NB4 (cell line): ENCODE data around the gene PBX3.

Experiments
- POLR2A ChIP-seq: IDR thresholded peaks from 2 replicates; pipeline ENCODE4 v1.6.1; 2011; ENCODE audit warnings: mild to moderate bottlenecking; ENCODE audit not compliant: insufficient read length; ENCODE audit errors: extremely low read depth
- TF ChIP-seq, protein P1 (sequence below): IDR thresholded peaks from one replicate; pipeline ENCODE4 v1.5.1; 2012; ENCODE audit warnings: low read depth, low read length
- TF ChIP-seq, protein P2 (sequence below): IDR thresholded peaks from 2 replicates; pipeline ENCODE4 v1.6.1; 2011; ENCODE audit warnings: low read depth, low read length

DNA sequence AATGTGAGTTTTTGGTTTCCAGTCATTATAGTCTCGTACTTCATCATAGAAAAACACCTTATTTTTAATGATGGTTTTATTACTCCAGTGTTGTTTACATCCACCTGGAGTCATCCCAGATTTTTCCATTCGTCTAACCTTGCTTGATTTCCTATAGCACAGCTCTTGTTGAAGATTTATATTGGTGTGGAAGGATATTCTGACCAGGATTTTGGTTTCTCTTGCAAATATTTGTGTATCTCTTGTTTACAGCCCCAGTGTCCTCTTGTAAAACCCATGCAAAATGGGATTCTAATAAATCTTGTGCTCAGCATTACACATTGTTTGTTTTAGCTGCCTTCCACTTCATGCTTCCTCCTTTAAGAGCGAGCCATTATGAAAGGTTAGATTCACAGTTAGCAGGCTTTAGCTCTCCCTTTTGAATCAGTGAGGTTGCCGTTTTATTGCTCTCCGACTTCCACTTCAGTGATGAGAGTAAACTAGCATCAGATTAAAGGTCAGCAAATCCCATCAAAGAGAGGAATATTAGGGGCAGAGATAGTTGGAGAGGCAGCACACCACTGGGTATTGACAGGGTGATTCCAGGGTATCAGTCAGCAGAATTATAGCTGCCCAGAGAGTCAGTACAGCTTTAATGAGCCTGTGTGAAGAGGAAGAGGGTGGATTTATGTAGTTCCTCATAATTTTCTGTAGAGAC lies 157.1 kb downstream of the PBX3 start:
- TF ChIP-seq, protein P1, sequence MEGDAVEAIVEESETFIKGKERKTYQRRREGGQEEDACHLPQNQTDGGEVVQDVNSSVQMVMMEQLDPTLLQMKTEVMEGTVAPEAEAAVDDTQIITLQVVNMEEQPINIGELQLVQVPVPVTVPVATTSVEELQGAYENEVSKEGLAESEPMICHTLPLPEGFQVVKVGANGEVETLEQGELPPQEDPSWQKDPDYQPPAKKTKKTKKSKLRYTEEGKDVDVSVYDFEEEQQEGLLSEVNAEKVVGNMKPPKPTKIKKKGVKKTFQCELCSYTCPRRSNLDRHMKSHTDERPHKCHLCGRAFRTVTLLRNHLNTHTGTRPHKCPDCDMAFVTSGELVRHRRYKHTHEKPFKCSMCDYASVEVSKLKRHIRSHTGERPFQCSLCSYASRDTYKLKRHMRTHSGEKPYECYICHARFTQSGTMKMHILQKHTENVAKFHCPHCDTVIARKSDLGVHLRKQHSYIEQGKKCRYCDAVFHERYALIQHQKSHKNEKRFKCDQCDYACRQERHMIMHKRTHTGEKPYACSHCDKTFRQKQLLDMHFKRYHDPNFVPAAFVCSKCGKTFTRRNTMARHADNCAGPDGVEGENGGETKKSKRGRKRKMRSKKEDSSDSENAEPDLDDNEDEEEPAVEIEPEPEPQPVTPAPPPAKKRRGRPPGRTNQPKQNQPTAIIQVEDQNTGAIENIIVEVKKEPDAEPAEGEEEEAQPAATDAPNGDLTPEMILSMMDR = no peak
- TF ChIP-seq POLR2A = no peak
- TF ChIP-seq, protein P2, sequence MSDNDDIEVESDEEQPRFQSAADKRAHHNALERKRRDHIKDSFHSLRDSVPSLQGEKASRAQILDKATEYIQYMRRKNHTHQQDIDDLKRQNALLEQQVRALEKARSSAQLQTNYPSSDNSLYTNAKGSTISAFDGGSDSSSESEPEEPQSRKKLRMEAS = no peak
